Left colon (tissue), 2 donors: ENCODE data around the gene FURIN. TPM values are rescaled to one million over a fixed set of nuclear protein-coding genes. Genes with fewer than 3 reads are reported as not detected.
"Not testable (repeated sequence)": the region's sequence is repeated elsewhere in the genome, so short reads cannot be mapped to it uniquely, and the experiment has no call there.

ENCODE experiments used
- ATAC-seq: fragments of 200-7000 bp; cut with Tn5 transposase; one replicate; pipeline ENCODE4 v1.9.1; 2020; ENCODE audit warnings: mild to moderate bottlenecking, moderate library complexity
- DNase-seq, 2 donors: peaks; one replicate each; pipeline ENCODE4 v3.0.0-alpha.2; 2020
- intact Hi-C, 2 donors: fragments of 100-400 bp; cut with DNase I in 1 of 2; cut with micrococcal nuclease in 1 of 2; formaldehyde crosslinking; loops; one replicate each; pipeline versions ENCODE4 v1.11.2 to v1.14.0; 2022; cut with DNase I, micrococcal nuclease
- total RNA-seq, 2 donors: library from RNA; stranded (reverse); fragmentation: NEBNext Ultra II Directional; extraction: Animal tissue kit (Norgen Biotek cat#: 25700); gene quantifications; one replicate each; pipeline ENCODE4 v1.2.1, GENCODE V29; 2021
- donor health status: DM: no; HTN: no; CAD: no.
- donor health status: DM: yes; HTN: yes; CAD: no.

FURIN gene
- total RNA-seq, 2 donors from 2014 or later, result 74.0 to 101 TPM

DNA sequence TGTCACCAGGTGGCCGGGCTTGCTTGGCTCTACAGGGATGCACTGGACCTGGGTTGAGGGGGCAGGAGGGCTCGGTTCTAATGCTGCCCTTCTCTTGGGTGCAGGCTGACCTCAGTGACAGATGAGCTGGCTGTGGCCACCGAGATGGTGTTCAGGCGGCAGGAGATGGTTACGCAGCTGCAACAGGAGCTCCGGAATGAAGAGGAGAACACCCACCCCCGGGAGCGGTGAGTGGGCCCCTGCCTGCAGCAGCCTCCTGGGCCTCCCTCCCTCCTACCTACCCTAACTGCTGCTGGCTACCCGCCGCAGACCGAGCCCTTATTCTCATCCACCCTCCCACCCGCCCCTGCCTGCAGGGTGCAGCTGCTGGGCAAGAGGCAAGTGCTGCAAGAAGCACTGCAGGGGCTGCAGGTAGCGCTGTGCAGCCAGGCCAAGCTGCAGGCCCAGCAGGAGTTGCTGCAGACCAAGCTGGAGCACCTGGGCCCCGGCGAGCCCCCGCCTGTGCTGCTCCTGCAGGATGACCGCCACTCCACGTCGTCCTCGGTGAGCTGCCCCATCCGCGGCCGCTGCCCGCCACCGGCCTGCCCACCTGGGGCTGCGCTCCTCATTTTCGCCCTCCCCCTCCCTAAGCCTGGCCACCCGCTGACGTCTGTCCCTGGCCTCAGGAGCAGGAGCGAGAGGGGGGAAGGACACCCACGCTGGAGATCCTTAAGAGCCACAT, 21.5 kb downstream of the FURIN start:
- ATAC-seq (no peak), DNase-seq (no peak)
- intact Hi-C loops, result loop anchor here in 1 of 2 donors (5.0 kb wide), 1 partner anchor 243 kb away; no protein-coding TSS in a partner anchor

DNA sequence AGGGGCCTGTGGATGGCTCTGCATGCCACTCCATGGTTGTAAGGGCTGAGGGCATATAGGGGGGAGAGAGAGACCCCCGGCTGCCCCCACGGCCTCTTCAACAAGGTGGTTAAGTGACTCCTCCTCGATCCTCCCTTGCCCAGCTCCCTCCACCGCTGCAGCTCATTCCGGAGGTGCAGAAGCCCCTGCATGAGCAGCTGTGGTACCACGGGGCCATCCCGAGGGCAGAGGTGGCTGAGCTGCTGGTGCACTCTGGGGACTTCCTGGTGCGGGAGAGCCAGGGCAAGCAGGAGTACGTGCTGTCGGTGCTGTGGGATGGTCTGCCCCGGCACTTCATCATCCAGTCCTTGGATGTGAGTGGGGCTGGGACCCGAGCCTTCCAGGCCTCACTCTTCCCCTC, 22.5 kb downstream of the FURIN start:
- DNase-seq, result no peak
- no peak for ATAC-seq
- intact Hi-C loops, result no loop called here

DNA sequence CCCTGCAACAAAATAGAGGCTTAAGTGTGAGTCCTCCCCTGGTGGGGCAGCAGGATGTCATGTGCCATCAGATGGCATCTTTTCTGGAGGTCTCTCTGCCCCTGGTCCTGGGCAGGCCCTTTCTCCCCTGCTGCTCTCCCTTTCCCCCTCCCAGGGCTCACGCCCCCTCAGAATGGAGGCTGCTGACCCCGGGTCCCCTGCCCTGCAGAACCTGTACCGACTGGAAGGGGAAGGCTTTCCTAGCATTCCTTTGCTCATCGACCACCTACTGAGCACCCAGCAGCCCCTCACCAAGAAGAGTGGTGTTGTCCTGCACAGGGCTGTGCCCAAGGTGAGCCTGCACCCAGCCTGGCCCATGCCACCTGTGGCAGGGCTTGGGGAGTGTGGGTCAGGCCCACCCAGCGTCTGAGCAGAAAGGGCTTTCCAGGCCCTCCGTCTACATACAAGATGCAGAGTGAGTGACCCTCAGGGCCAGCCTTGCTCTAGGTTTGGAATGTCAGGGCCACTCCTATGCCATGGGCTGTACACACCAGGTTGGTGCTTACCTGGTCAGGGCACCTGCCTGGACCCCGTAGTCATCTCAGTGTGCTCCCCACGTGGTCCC, 23.1 kb downstream of the FURIN start:
- intact Hi-C loops, result no loop called here
- DNase-seq (no peak), ATAC-seq (no peak)

DNA sequence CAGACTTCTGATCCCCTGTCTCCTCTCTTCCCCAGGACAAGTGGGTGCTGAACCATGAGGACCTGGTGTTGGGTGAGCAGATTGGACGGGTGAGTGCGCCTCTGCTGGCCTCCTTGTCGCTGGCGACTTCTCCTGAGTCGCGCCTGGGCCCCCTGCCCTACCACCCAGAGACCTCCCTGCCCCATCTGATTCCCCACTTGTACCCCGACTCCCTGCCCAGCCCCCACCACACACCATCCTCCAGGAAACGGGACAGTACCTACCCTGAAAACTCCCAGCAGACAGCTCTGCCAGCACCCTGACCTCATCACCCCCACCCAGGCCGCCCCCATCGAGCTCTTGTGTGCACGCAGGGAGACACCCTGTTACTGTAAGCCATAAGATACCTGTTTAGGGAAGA, 23.6 kb downstream of the FURIN start:
- ATAC-seq (no peak), DNase-seq (no peak)
- intact Hi-C loops, result no loop called here

DNA sequence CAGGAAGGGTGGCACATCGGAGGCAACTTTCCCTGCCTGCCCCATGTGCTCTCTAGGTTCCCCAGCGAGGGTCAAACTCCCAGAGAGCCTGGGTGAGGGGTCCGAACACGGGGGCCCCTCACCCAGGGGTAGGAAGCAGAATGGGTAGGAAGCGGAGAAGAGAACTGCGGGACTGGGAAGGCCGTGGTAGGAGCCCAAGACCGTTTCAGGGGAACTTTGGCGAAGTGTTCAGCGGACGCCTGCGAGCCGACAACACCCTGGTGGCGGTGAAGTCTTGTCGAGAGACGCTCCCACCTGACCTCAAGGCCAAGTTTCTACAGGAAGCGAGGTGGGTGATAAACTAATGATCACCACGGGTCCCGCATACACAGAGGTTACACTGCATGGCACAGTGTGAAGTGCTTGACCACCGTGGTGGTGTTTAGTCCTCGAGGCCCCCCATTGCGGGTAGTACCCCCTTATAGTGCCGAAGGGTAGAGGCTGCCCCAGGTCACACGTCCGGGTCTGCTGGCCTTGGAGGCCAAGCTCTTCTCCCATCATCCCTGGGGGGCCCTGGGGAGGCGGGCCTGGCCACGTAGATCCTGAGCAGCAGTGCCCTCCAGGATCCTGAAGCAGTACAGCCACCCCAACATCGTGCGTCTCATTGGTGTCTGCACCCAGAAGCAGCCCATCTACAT, 24.2 kb downstream of the FURIN start:
- ATAC-seq, result no peak
- no peak for DNase-seq
- intact Hi-C loops, result no loop called here

DNA sequence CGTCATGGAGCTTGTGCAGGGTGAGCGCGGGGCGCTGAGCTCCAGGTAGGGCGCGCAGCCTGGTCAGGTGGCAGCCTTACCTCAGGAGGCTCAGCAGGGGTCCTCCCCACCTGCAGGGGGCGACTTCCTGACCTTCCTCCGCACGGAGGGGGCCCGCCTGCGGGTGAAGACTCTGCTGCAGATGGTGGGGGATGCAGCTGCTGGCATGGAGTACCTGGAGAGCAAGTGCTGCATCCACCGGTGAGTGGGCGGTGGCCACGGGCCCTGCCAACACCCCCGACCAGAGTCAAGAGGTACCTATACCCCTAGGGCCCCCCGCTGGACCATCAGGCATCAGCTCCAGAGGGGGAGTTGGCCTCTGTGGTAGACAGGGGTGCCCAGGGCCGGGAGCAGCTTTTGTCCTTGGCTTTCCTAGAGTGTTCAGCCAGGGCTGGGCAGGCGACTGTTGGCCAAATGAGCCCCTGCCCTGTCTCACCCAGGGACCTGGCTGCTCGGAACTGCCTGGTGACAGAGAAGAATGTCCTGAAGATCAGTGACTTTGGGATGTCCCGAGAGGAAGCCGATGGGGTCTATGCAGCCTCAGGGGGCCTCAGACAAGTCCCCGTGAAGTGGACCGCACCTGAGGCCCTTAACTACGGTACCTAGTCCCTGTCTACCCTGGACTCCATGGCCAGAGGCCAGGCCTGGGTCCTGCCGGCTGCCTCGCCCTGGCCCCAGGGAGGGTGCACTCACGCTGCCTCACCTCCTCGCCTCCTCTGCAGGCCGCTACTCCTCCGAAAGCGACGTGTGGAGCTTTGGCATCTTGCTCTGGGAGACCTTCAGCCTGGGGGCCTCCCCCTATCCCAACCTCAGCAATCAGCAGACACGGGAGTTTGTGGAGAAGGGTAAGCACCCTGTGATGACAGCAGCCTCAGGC, 25.0 kb downstream of the FURIN start:
- ATAC-seq, result no peak
- no peak for DNase-seq
- intact Hi-C loops, result no loop called here

DNA sequence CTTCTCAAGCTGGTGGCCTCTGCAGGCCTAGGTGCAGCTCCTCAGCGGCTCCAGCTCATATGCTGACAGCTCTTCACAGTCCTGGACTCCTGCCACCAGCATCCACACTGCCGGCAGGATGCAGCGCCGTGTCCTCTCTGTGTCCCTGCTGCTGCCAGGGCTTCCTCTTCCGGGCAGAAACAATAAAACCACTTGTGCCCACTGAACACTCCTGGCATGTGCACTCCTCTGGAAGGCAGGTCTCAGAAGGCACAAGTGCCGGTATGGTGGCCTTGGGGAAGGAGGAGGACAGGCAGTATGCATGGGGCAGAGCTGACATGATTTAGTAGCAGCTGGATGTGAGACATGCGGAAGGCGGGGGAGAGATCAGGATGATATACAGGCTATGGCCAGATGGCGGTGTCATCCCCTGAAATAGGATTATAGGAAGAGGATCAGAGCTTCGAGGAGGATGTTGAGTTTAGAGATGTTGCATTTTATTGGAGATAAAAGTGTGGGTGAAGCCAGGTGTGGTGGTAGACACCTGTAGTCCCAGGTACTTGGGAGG, 27.3 kb downstream of the FURIN start:
- intact Hi-C loops, result no loop called here
- no peak for DNase-seq
- ATAC-seq, result no peak

DNA sequence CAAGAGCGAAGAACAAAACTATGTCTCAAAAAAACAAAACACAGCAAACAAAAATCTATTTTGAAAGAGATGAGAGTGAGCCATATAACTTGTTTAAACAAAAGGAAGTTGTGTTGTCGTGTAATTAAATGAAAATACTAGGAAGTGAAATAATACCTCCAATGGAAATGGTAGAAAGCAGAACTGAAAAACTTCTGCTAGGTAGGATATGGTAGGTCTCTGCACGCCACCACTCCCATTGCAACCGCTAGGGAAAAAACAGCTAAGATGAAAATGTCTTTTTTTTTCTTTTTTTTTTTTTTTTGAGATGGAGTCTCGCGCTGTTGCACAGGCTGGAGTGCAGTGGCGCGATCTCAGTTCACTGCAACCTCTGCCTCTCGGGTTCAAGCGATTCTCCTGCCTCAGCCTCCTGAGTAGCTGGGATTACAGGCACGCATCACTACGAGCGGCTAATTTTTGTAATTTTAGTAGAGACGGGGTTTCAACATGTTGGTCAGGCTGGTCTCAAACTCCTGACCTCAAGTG, 28.8 kb downstream of the FURIN start:
- intact Hi-C loops, DNase-seq, ATAC-seq: not testable (repeated sequence)

DNA sequence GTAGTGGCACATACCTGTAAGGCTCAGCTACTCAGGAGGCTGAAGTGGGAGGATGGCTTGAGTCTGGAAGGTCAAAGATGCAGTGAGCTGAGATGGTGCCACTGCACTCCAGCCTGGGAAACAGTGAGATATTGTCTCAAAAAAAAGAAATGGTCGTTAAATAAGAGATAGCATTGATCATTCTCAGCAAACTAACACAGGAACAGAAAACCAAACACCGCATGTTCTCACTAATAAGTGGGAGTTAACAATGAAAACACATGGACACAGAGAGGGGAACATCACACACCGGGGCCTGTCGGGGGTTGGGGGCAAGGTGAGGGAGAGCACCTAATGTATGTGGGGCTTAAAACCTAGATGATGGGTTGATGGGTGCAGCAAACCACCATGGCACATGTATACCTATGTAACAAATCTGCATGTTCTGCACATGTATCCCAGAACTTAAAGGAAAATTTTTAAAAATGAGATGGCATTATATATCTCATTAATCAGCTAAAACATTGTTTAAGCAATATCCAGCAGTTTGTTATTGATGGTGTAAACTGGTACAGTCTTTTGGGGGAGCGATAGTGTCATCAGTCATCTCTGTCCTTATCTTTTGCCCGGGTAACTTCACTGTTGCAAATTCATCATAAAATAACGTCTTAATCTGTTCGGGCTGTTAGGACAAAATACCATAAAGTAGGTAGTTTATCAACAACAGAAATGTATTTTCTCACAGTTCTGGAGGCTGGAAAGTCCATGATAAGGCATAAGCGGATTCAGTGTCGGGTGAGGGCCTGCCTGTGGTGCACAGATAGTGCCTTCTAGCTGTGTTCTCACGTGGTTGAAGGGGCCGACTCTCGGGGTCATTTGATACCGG, 33.0 kb downstream of the FURIN start:
- intact Hi-C loops, result no loop called here
- ATAC-seq, result no peak
- DNase-seq, result no peak

DNA sequence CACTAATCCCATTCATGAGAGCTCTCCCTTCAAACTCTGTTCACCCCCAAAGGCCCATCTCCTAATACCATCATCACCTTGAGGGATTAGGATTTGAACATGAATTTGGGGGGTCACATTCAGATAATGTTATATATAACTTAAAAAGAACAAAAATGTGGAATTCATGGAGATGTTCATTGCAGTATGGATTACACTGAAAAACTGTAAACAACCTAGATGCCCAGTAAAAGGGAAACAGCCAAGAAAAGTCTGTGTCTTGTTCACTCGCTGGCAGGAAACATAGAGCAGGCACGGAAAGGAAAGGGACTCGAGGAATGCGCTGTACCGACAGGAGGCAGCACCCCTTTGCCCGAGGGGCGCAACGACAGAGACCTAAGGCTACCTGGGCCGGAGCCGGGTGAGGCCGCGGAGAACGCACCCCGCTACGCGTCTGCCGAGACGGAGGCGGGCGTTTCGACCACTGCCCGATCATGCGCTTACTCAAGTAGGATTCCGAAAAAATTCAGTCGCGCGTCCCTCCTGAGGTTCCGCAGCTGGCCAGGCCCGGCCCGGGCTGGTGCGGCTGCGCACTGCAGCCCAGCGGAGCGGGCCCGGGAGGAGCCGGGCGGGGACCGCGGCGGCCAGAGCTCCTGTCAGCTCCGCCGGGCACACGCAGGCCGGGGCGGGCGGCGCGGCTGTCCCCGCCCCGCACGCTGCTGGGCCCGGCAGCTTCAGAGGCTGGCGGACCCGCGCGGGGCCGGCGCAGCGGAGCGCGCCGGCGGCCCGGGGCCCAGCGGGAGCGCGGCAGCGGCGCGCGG, 33.9 kb downstream of the FURIN start:
- ATAC-seq (peak; percentile 86), DNase-seq (peak; percentile 81 to 87)
- intact Hi-C loops, result no loop called here

DNA sequence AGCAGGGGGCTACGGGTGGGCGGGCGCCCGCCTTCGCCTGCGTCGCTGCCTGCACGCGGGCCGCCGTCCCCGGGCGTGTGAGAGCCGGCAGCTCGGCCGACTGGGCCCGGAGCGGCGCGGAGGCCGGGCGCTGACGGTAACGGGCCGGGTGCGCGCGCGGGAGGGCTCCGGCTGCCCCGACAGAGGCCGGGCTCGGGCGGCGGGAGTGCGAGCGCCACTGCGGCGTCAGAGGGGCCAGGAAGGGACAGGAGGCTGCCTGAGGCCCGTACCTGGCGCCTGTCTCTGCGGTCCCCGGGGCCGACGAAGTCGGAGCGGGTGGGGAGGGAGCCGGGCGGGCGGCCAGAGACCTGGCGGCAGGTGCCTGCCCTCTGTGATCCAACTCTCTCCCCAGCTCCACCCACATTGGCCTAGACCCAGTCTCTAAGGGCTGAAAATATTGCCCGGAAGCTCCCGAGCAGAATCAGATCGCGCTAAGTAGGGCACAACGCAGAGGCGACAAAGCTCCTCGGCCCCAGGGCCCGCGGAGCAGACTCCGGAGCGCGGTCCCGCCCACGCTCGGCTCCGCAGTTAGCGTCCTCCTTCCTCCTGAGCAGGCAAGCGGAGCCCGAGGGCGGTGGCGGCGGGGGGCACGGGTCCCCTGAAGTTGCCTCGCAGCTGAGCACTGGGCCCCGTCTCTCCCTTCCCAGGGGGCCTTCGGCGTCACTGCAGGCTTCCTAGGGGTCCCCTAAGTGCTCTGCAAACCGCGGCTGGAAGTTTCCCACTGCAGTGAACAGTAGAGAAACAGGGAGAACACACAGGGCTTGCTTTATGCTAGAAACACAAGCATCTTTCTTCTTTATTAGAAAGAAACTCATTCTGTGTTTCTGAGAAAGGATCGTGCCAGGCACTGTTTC, 34.7 kb downstream of the FURIN start, which contains the start of gene MAN2A2:
Gene MAN2A2, plus strand, starts transcription at position 463 of the 893 bp plus-strand sequence. CDS start 906 bp downstream, outside the sequence.
- intact Hi-C loops, result no loop called here
- ATAC-seq (peak; percentile 67), DNase-seq (peak; percentile 81 to 82)

DNA sequence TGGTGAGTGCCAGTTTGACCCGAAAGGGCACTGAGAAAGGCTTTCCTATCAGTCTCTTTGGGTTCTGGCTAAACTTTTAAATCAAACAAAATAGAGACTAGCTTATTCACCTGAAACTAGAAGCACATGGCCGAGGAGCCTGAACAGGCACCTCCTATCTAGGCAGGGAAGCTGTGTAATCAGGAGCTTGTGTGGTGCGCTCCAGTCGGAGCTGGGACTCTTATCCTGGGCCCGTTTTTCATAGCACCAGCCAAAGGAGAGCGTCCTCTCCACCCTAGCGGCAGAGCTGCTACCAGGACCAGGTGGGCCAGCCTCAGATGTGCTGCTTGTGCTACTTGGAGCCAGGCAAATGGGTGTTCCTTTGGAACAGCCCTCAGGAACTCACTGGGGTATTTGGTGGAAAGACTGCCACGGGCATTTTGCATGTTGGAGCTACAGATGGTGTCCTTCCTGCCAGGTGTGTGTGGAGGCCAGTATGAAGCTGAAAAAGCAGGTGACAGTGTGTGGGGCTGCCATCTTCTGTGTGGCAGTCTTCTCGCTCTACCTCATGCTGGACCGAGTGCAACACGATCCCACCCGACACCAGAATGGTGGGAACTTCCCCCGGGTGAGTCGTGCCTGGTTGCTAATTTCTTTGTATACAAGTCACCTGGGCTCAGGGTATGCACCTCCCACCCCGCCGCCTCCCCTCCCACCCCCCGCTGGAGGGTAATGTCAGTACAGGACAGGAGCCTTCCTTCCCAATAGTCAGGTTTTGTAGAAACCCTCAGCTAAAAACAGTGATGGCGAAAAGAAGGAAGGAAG, 35.5 kb downstream of the FURIN start:
- intact Hi-C loops, result no loop called here
- ATAC-seq (peak; percentile 47), DNase-seq (peak in 1 of 2 donors; percentile 45)

DNA sequence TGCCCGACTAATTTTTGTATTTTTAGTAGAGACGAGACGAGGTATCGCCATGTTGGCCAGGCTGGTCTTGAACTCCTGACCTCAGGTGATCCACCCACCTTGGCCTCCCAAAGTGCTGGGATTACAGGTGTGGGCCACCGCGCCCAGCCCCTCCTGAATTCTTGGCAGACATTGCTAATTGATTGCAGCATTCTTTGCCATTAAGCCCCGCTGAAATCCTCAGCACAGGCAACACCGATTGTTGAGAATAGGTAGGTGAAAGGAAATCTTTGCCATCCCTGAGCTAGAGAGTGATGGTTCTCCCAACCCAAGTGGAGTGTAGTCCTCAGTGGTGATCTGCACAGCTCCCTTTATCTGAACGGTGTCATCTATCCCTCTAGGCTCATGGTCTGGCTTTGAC, 36.4 kb downstream of the FURIN start:
- intact Hi-C loops, result no loop called here
- ATAC-seq, result no peak
- DNase-seq, result no peak

DNA sequence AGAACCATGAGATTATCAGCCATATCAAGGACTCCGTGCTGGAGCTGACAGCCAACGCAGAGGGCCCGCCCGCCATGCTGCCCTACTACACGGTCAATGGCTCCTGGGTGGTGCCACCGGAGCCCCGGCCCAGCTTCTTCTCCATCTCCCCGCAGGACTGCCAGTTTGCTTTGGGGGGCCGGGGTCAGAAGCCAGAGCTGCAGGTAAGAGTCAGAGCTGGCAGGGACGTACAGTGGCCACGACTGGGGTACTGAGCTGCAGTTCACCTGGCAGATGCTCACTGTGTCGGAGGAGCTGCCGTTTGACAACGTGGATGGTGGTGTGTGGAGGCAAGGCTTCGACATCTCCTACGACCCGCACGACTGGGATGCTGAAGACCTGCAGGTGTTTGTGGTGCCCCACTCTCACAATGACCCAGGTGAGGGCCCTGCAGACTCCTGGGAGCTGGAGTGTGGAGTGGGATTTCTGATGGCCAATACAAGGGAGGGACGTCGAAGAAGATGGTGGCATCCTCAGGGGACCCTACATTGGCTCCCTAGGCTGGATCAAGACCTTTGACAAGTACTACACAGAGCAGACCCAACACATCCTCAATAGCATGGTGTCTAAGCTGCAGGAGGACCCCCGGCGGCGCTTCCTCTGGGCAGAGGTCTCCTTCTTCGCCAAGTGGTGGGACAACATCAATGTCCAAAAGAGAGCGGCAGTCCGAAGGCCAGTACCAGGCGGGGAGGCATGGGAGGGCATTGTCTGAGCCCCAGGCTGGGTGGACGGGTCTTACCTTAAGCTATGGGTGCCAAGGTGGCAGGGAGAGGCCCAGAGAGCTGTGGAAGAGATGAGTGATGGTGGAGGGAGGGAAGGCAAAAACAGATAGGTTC, 37.2 kb downstream of the FURIN start:
- ATAC-seq, result no peak
- no peak for DNase-seq
- intact Hi-C loops, result no loop called here
